ENCODE data around the gene DGKA.
A peak's percentile ranks its signal among the peaks of the same experiment; 100 is the strongest.
"Not testable (repeated sequence)": the region's sequence is repeated elsewhere in the genome, so short reads cannot be mapped to it uniquely, and the experiment has no call there.

The DGKA gene

GRCh38 chr12:55969356-55969755, 38.4 kb downstream of the DGKA start:
- DNase-seq, result no peak

DNA sequence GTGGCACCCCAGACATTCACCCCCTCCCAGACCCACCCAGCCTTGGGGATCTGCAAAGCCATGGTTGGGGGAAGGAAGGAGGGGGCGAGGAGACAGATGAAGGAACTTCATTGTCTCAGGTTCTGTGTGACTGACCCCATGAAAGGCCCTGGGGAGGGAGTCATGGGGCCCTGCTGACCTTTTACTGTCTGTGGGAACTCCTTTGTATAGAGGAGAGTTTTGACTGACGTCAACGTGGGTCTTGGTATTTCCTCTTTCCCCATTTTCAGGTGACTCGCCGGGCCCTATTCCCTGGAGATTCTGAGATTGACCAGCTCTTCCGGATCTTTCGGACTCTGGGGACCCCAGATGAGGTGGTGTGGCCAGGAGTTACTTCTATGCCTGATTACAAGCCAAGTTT, 39.8 kb downstream of the DGKA start:
- no peak for DNase-seq

DNA sequence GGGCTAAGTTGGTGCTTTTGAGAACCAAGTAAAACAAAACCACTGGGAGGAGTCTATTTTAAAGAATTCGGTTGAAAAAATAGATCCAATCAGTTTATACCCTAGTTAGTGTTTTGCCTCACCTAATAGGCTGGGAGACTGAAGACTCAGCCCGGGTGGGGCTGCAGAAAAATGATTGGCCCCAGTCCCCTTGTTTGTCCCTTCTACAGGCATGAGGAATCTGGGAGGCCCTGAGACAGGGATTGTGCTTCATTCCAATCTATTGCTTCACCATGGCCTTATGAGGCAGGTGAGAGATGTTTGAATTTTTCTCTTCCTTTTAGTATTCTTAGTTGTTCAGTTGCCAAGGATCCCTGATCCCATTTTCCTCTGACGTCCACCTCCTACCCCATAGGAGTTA, 41.1 kb downstream of the DGKA start:
- DNase-seq, result no peak

DNA sequence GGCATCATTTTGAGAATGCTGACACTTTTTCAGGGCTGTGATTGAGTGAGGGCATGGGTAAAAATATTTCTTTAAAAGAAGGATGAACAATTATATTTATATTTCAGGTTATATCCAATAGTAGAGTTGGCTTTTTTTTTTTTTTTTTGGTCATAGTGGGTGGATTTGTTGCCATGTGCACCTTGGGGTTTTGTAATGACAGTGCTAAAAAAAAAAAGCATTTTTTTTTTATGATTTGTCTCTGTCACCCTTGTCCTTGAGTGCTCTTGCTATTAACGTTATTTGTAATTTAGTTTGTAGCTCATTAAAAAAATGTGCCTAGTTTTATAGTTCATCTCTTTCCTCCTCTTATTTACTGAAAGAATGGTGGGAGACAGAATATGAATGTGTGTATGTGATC, 41.5 kb downstream of the DGKA start:
- no peak for DNase-seq

- peak; percentile 19 for DNase-seq
These were observed 42.1 kb downstream of the DGKA start for GRCh38 chr12:55972911-55973598.

DNA sequence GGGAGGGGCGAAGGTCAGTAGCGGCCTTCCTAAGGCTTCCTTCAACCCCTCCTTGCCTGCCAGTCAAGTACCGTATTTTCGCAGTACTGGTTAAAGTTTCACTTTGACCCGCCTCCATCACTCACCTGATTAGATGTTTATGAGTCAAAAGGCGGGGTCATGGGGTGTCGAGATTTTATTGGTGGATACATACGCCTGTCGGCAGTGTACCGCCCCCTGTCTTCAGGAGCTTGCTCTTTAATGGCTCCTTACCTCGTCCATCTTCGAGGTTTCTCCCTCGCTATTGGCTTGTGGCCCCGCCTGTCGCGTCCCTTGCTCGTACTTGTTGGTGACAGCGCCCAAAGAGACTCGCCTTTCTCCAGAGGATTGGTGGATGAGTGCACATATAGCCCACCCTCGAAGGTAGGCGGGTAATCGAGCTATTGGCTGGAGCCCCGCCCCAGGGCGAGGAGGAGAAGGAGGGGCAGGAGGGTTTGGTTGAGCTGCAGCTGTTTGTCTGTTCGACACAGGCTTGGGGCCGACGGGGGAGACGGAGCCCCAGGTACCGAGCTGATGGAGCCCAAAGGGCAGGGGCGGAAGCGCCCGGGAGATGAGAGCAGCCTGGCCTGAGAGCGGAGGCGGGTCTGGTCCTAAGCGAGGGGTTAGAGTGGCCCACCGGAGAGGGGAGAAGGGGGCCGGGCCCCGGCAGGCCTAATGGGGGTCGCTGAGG, 42.8 kb downstream of the DGKA start, which contains the start of gene RAB5B:
Gene RAB5B, plus strand, starts transcription at position 480 of the 709 bp plus-strand sequence. CDS start 12,883 bp downstream, outside the sequence.
- peak; percentile 99 for DNase-seq

DNA sequence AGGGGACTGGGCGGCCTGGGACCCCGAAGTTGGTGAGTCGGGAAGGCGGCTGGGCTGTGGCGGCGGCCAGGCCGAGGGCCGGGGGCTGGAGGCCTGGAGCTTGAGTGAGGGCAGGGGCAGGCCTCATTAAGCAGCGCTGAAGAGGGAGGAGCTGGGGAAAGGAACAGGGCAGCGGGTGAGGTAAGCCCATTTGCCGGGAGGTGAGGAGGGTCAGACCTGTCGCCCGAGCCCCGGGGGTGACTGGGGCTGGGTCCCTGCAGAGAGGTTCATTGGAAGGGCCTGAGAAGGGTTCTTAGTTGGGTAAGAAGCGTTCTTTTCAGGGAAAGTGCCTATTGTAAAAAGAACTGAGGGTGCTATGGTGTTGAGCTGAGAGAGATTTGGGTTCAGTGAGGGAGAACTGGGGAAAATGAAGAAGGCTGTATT, 43.4 kb downstream of the DGKA start:
- peak; percentile 53 for DNase-seq

DNA sequence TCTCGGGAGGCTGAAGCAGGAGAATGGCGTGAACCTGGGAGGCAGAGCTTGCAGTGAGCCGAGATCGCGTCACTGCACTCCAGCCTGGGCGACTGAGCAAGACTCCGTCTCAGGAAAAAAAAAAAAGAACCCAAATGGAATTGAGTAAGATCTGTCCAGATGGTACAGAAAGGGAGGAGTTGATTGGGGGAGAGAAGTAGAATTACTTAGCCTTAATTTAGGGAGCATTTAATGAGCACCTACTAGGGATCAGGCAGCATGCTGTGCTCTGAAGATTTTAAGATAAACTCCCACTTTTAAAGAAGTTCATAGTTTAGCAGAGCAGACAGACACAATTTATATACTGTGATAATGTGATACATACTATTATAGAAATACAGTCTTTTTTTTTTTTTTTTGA, 47.4 kb downstream of the DGKA start:
- DNase-seq, result no peak

DNA sequence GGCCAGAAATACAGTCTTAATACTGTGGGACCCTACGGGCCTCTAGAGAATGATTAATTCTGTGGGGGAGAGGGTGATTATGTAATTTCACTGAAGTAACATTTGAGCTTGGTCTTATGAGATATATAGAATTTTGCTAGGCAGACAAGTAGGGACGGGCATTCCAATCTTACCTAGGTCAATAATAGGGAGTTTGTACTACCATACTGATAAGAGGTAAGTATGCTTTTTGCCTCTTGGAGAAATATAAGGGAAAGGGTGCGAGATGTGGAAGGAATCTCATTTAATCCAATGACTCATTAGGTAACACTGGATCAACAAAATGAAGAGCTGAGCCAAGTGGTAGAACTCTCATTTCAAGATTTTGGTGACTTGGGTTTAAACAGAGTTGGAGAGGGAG, 48.1 kb downstream of the DGKA start:
- no peak for DNase-seq

GRCh38 chr12:55981882-55982281, 50.9 kb downstream of the DGKA start:
- not testable (repeated sequence) for DNase-seq

DNA sequence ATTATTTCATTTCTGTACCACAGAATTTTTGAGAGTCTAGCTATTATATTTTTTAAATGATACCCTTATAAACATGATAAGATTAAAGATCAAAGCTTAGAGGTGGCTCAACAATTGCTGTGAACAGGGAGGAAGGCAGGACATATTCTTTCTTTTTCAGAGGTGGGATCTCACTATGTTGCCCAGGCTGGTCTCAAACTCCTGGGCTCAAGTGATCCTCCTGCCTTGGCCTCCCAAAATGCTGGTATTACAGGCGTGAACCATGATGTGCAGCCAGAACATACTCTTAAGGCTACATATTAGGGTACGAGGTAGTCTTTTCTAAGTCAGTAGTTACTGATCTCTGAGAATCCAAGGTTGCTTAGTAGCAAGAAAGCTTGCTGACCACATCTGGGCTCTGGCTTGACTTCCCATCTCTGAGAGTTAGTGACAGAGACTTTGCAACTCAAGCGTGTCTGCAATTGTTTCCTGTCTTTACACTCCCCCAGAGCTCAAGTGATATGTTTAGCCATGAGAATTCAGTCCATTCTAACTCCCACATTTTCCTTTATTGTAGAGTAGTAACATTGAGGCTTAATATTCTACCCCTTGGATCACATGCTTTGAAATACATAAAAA, 51.5 kb downstream of the DGKA start:
- no peak for DNase-seq

DNA sequence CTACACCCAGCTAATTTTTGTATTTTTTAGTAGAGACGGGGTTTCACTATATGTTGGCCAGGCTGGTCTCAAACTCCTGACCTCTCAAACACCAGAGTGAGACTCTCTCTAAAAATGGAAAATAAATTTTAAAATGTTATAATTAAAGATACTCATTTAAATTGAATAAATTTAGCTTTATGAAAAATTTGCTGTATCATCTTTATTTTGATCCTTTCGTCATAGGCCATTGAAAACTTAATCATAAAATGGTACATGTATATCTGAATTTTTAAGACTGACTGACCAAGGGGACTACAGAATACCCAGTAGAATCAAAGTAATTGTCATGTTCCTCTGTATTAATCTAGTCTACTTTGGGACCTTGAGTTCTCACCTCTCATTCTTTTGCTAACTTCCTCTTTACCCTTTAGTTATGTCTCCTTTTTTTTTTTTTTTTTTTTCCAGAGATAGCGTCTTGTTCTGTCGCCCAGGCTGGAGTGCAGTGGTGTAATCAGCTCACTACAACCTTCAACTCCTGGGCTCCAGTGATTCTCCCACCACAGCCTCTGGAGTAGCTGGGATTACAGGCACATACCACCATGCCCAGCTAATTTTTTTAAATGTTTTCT, 52.4 kb downstream of the DGKA start:
- no peak for DNase-seq

DNA sequence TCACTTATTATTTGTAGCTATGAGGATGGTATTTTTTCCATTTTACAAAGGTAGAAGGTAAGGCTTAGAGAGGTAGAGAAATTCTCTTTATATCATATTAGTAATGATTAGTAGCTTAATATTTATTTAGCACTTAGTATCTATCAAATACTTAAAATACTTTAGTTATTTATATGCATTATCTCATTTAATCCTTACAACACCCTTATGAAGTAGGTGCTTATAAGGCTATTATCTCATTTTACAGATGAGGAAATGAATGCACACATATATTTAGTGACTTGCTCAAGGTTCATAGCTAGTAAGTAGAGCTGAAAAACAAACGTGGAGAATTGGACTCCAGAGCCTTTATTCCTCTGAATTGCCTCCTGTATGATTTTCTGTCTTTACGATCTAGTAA, 53.9 kb downstream of the DGKA start:
- no peak for DNase-seq

DNA sequence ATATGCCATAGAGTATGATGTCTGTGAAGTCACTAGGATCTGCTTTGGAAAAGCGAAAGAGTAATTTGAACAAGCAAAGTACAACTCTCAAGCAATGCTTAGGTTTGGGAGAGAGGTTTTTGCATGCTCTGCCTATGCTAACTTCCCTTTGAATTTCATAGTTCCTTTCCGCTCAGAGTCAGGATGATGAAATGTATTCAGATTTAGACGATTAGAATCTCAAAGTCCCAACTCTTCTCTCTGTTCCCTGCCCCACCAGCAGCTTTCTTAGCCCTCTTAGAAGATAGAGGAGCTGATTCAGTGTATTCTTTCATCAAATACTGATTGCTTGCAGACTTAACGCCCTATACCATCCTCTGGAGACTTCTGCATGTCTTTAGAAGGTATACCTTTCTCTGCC, 54.4 kb downstream of the DGKA start:
- DNase-seq, result no peak

DNA sequence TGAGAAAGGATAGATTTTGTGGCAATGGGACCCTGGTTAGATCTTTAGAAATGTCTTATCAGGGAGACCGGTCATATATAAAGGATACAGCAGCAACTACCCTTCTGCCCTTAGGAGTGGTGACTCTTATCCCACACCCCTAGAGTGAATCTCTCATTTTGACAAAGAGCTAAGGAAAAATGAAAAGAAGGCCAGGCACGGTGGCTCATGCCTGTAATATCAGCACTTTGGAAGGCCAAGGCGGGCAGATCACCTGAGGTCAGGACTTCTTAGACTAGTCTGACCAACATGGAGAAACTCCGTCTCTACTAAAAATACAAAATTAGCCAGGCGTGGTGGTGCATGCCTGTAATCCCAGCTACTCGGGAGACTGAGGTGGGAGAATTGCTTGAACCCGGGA, 55.0 kb downstream of the DGKA start:
- DNase-seq, result not testable (repeated sequence)

GRCh38 chr12:55991110-55991509, 60.1 kb downstream of the DGKA start:
- no peak for DNase-seq

DNA sequence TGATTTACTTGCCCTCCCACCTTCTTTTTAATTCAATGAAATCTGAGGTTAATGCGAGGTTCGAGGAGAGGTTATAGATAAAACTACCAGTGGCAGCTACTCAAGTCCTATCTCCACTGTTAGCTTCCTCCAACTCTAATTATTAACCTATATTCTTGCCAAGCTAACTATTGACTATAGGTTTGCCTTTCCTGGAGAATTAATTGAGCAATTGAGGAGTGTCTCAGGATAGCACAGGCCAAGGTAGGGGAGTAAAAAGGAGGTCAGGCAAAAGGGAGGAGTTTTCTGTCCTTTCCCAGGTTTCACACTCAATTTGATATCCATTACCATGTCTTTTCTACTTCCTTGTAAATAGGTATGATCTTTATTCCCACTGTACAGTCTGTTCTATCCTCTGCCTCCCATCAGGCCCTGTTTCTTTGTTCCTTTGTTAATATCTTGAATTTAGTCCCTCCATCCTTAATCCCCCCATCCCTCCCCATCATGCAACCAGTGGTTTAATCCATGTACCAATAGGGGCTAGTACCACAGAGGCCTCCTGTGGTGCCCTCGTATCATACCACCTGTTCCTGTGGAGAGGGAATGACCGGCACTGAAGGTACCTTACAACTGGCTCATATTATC, 62.4 kb downstream of the DGKA start:
- no peak for DNase-seq

DNA sequence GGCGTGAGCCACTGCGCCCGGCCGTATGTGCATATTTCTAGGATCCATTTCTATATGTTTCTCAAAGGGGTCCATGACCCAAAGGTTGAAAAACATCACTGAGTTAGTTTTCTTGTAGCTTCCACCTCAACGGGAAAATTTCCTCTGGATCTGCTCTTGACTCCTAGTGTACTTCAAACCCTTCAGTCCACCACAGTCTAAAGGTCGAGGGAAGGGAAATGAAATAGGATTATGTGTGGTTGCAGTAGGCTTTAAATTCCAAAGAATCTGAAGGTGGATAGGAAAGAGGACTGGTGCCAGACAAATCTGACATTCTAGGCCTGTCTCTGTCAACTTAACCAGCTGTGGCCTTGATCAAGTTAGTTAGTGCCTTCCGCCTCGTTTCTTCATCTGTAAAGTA, 64.4 kb downstream of the DGKA start:
- no peak for DNase-seq

DNA sequence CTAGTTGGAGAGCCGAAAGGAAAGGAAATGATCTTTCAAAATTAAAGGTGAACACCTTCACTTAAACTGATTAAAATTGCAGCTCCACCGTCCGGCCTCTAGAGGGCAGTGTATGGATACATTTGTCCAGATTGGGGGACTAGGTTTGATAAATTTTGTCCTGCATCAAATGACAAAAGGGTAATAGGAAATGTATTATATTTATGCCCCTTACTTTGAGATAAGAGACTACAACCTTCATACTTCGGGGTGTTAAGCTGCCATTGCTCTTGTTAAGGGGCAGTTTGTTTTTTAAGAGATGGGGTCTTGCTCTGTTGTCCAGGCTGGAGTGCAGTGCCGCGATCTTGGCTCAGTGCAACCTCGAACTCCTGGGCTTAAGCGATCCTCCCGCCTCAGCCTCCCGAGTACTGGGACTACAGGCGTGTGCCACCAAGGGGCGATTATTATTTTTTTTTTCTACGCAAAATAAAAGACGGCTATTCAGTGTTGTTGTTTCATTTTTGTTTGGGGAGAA, 65.3 kb downstream of the DGKA start:
- DNase-seq, result peak; percentile 81

DNA sequence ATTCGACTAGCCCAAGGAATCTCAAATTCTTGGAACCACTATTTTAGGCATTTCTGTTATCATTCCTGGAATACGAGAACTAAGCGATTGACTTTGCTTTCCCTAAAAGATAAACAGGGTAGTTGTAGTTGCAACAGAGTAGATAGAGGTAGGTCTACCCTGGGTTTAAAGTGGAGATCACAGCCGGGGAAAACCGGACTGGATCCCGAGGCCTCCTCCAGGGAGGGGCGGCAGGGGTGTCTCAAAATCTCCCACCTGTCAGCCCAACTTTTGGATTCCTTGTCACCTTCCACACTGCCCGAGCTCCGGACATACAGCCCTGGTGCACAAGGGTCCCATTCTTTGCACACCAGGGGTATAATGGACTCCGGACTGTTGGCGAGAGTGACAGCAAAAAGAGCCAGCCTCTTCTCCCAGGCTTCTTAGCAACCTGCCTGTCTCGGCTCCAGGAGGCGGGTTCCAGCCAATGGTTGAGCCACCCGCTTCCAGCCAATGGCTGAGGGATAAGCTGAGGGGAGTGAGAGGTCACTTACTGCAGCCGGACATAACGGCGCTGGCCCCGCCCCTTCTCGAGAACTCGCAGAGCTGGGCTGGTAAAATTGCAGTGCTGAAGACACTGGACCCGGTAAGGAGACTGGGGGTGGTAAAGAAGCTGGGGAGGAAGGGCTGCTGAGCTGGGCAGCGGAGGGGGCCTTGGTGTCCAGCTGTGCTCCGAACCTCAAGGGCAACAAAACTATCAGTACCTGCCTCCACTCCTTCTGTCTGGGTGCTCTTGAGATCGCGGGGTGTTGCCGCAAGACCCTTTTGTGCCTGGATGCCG, 66.0 kb downstream of the DGKA start, which contains the start of gene SUOX:
Gene SUOX, plus strand, starts transcription at position 562 of the 820 bp plus-strand sequence. CDS start 4,946 bp downstream, outside the sequence.
- peak; percentile 67 for DNase-seq

- no peak for DNase-seq
These were observed 66.5 kb downstream of the DGKA start for GRCh38 chr12:55997535-55997859.

GRCh38 chr12:55999522-55999921, 68.6 kb downstream of the DGKA start:
- peak; percentile 32 for DNase-seq

Measured in activated CD4-positive, alpha-beta T cell treated with anti-CD3 and anti-CD28 coated beads, Interleukin-2, Interleukin-6, amounts not matched to agents 100 ng/mL and 50 ng/mL, durations not matched to agents 16 hours and 8 hours (primary cell).